ENCODE data around the gene SLC5A7. TPM values are rescaled to one million over a fixed set of nuclear protein-coding genes. Genes with fewer than 3 reads are reported as not detected.

Gene SLC5A7
- total and polyA plus RNA-seq, 2 of the 13 experiments (the other 11 are each of a cell fraction or from before 2014, with no cell fraction given): not detected

DNA sequence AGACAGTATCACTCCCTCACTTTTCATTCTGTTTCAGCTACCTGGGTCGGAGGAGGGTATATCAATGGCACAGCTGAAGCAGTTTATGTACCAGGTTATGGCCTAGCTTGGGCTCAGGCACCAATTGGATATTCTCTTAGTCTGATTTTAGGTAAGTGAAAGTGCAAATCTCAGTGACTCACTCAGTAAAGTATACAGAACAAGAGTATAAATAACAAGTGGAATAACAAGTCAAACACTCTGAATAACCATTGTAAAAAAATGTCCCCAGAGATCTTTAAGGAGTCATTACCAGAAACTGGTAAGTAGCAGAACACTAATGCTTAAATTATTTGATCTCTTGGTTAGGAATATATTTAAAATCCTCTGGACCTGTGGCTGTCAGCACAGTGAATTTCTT is 5.7 kb downstream of the SLC5A7 start:
- H3K9me3 ChIP-seq (ENCODE audit: low read length): no peaks in the 10 kb centered on the region
- ChIA-PET CTCF (ENCODE audit: low intra/inter-chr PET ratio, low total read pairs) (no interaction called here), POLR2A (no interaction called here)
- no peaks in the 10 kb centered on the region for H4K20me1 ChIP-seq (ENCODE audit: insufficient read depth, low read length)
- H3K79me2 ChIP-seq (ENCODE audit: insufficient read depth, low read length): no peaks in the 10 kb centered on the region
- no peak overlapping the region for H3K4me3 ChIP-seq (replicated peaks in 1 of 3; ENCODE audit: insufficient read depth in 1 of 3, low read depth in 2 of 3, low read length in 3 of 3)
- TF ChIP-seq HNF4G (IDR thresholded peaks at IDR 0.05; ENCODE audit: borderline replicate concordance, low read depth, low read length): no peak
- TF ChIP-seq HNF4G (CRISPR knock-in tag; IDR thresholded peaks at IDR 0.05; ENCODE audit: borderline replicate concordance, low read depth): no peak
- no peak for TF ChIP-seq ZNF558 (CRISPR knock-in tag; IDR thresholded peaks at IDR 0.05; ENCODE audit: borderline replicate concordance)
- no peak for TF ChIP-seq ATAD3A (CRISPR knock-in tag; IDR thresholded peaks at IDR 0.05)
- TF ChIP-seq, protein P1, sequence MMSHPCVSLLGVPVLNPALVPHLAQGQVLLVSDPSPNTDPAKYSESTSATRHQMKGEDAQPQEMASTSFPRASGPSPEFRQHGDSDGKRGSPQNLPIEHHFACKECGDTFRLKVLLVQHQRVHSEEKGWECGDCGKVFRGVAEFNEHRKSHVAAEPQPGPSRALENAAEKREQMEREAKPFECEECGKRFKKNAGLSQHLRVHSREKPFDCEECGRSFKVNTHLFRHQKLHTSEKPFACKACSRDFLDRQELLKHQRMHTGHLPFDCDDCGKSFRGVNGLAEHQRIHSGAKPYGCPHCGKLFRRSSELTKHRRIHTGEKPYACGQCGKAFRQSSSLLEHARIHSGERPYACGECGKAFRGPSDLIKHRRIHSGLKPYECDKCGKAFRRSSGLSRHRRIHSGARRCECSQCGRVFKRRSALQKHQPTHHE (CRISPR knock-in tag; IDR thresholded peaks at IDR 0.05; ENCODE audit: borderline replicate concordance): no peak
- TF ChIP-seq, protein P2, sequence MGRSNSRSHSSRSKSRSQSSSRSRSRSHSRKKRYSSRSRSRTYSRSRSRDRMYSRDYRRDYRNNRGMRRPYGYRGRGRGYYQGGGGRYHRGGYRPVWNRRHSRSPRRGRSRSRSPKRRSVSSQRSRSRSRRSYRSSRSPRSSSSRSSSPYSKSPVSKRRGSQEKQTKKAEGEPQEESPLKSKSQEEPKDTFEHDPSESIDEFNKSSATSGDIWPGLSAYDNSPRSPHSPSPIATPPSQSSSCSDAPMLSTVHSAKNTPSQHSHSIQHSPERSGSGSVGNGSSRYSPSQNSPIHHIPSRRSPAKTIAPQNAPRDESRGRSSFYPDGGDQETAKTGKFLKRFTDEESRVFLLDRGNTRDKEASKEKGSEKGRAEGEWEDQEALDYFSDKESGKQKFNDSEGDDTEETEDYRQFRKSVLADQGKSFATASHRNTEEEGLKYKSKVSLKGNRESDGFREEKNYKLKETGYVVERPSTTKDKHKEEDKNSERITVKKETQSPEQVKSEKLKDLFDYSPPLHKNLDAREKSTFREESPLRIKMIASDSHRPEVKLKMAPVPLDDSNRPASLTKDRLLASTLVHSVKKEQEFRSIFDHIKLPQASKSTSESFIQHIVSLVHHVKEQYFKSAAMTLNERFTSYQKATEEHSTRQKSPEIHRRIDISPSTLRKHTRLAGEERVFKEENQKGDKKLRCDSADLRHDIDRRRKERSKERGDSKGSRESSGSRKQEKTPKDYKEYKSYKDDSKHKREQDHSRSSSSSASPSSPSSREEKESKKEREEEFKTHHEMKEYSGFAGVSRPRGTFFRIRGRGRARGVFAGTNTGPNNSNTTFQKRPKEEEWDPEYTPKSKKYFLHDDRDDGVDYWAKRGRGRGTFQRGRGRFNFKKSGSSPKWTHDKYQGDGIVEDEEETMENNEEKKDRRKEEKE (IDR thresholded peaks at IDR 0.05): no peak
- no peak for TF ChIP-seq MAZ (IDR thresholded peaks at IDR 0.05; ENCODE audit: borderline replicate concordance, low read depth, low read length)
- TF ChIP-seq MAZ (CRISPR knock-in tag; IDR thresholded peaks at IDR 0.05; ENCODE audit: low read depth): no peak
- TF ChIP-seq, protein P3, sequence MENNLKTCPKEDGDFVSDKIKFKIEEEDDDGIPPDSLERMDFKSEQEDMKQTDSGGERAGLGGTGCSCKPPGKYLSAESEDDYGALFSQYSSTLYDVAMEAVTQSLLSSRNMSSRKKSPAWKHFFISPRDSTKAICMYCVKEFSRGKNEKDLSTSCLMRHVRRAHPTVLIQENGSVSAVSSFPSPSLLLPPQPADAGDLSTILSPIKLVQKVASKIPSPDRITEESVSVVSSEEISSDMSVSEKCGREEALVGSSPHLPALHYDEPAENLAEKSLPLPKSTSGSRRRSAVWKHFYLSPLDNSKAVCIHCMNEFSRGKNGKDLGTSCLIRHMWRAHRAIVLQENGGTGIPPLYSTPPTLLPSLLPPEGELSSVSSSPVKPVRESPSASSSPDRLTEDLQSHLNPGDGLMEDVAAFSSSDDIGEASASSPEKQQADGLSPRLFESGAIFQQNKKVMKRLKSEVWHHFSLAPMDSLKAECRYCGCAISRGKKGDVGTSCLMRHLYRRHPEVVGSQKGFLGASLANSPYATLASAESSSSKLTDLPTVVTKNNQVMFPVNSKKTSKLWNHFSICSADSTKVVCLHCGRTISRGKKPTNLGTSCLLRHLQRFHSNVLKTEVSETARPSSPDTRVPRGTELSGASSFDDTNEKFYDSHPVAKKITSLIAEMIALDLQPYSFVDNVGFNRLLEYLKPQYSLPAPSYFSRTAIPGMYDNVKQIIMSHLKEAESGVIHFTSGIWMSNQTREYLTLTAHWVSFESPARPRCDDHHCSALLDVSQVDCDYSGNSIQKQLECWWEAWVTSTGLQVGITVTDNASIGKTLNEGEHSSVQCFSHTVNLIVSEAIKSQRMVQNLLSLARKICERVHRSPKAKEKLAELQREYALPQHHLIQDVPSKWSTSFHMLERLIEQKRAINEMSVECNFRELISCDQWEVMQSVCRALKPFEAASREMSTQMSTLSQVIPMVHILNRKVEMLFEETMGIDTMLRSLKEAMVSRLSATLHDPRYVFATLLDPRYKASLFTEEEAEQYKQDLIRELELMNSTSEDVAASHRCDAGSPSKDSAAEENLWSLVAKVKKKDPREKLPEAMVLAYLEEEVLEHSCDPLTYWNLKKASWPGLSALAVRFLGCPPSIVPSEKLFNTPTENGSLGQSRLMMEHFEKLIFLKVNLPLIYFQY (CRISPR knock-in tag; IDR thresholded peaks at IDR 0.05; ENCODE audit: borderline replicate concordance): no peak
- no peak for TF ChIP-seq MEIS1 (CRISPR knock-in tag; IDR thresholded peaks at IDR 0.05; ENCODE audit: borderline replicate concordance)
- no peak for TF ChIP-seq HDAC1 (CRISPR knock-in tag; IDR thresholded peaks at IDR 0.05)
- no peak for TF ChIP-seq KLF6 (CRISPR knock-in tag; IDR thresholded peaks at IDR 0.05)
- no peak for TF ChIP-seq ZNF883 (CRISPR knock-in tag; IDR thresholded peaks at IDR 0.05; ENCODE audit: not compliant biosample characterization)
- TF ChIP-seq POLR2A (IDR thresholded peaks at IDR 0.05; ENCODE audit: insufficient read depth in 1 of 2, low read depth in 2 of 2, low read length in 2 of 2): no peak
- no peak for TF ChIP-seq ZNF430 (CRISPR knock-in tag; IDR thresholded peaks at IDR 0.05)
- no peak for TF ChIP-seq ZNF121 (CRISPR knock-in tag; IDR thresholded peaks at IDR 0.05)
- no peaks in the 10 kb centered on the region for H3K36me3 ChIP-seq (replicated peaks in 1 of 2; ENCODE audit: control insufficient read depth in 1 of 2, insufficient read depth in 2 of 2, low read length in 2 of 2)
- in situ Hi-C loops (cut with HindIII; ENCODE audit: extremely low pct_ligation_motif_present, low pct_unique_long_range_greater_than_20kb): no loop called here
- ATAC-seq (no peak), DNase-seq (ENCODE audit: low spot score) (no peak), FAIRE-seq (no peak)
- intact Hi-C loops (cut with micrococcal nuclease; ENCODE audit: unreplicated experiment): no loop called here
- no TSS peak for BruUV-seq (replicated peaks)
- H3K27ac ChIP-seq (ENCODE audit: extremely low read length, insufficient read depth, low read length): no peak overlapping the region
- H2AFZ ChIP-seq (ENCODE audit: low read length): no peak overlapping the region
- H3K4me1 ChIP-seq (ENCODE audit: insufficient read depth, low read length): no peaks in the 10 kb centered on the region
- no peak overlapping the region for H3K4me2 ChIP-seq (ENCODE audit: low read depth, low read length)
- 0% methylated on average over 1 of the region's 1 CpG for WGBS (ENCODE audit: low lambda C conversion rate)
- H3K27me3 ChIP-seq (ENCODE audit: control insufficient read depth in 1 of 2, insufficient read depth in 2 of 2, low read length in 2 of 2): peaks cover 0 to 7% of the 10 kb centered on the region in 2 experiments; a peak in 2 of 5 replicates
- H3K9ac ChIP-seq (ENCODE audit: insufficient read depth, low read depth, low read length): no peak overlapping the region
